HepG2 (cell line): ENCODE measurements around the gene OR10A3. TPM values are rescaled to one million over a fixed set of nuclear protein-coding genes. Genes with fewer than 3 reads are reported as not detected.

ENCODE experiments used
- ATAC-seq: fragments of 200-7000 bp; cut with Tn5 transposase; 3 replicates; pipeline ENCODE4 v1.9.1; 2020; ENCODE audit warnings: mild to moderate bottlenecking, moderate library complexity
- BruUV-seq: library from RNA; stranded (reverse); fragments of 400-500 nt; replicated peaks from 2 replicates; lab custom pipeline; 2021; lab: Mats Ljungman, UMichigan
- CTCF ChIA-PET: fragments of 300-600 bp; formaldehyde crosslinking; extraction: SDS; loops from one replicate; lab custom pipeline; 2021; ENCODE audit warnings: low total read pairs, inconsistent platforms, low intra/inter-chr PET ratio; lab: Yijun Ruan, JAX
- POLR2A ChIA-PET: fragments of 350-600 bp; sonication (Branson Sonifier 250); formaldehyde crosslinking; loops from one replicate; lab custom pipeline; 2020; ENCODE audit warnings: antibody characterized with exemption, inconsistent platforms; lab: Yijun Ruan, JAX
- DNase-seq: peaks from one replicate; pipeline ENCODE4 v3.0.0-alpha.2; 2015; ENCODE audit warnings: low spot score
- FAIRE-seq: peaks from 3 replicates; lab custom pipeline; 2011; peaks lifted over from hg19 to GRCh38; lab: Jason Lieb, UNC
- H2AFZ ChIP-seq: one replicate; pipeline ENCODE4 v1.6.1; 2011; ENCODE audit warnings: low read length, inconsistent platforms
- H3K27ac ChIP-seq: fragments of 300-600 bp; 3 replicates; pipeline ENCODE4 v1.8.0; 2011; ENCODE audit warnings: mixed run types, mild to moderate bottlenecking, mixed read lengths, low read length, inconsistent platforms; ENCODE audit not compliant: insufficient read depth; ENCODE audit errors: extremely low read length
- H3K27me3 ChIP-seq, 2 experiments: fragments of 200-600 bp in 1 of 2; 2 replicates in 1 of 2; 3 replicates in 1 of 2; pipeline versions ENCODE4 v1.6.0 to v1.8.0; 2011; ENCODE audit warnings: low read length in 2 of 2, mild to moderate bottlenecking in 2 of 2, moderate library complexity in 2 of 2, inconsistent platforms in 1 of 2; ENCODE audit not compliant: insufficient read depth in 2 of 2, control insufficient read depth in 1 of 2
- H3K36me3 ChIP-seq, 2 experiments: fragments of 200-600 bp in 1 of 2; replicated peaks in 1 of 2; 2 replicates in 1 of 2; 3 replicates in 1 of 2; pipeline versions ENCODE4 v1.5.1 to v1.8.0; 2011; ENCODE audit warnings: low read length in 2 of 2, inconsistent platforms in 1 of 2; ENCODE audit not compliant: insufficient read depth in 2 of 2, control insufficient read depth in 1 of 2
- H3K4me1 ChIP-seq: 2 replicates; pipeline ENCODE4 v1.5.1; 2012; ENCODE audit warnings: low read length, inconsistent platforms; ENCODE audit not compliant: insufficient read depth
- H3K4me2 ChIP-seq: 2 replicates; pipeline ENCODE4 v1.6.0; 2011; ENCODE audit warnings: low read depth, low read length, inconsistent platforms
- H3K4me3 ChIP-seq, 3 experiments: fragments of 200-600 bp in 1 of 3; sonication (generic), shearing (Covaris generic) in 1 of 3; replicated peaks in 1 of 3; 2 replicates each; pipeline ENCODE4 v1.5.1; 2011 to 2016; ENCODE audit warnings: low read length in 3 of 3, inconsistent platforms in 2 of 3, low read depth in 2 of 3, mild to moderate bottlenecking in 2 of 3, control low read depth in 1 of 3, mixed read lengths in 1 of 3; ENCODE audit not compliant: insufficient read depth in 1 of 3
- H3K79me2 ChIP-seq: one replicate; pipeline ENCODE4 v1.6.1; 2011; ENCODE audit warnings: low read length, inconsistent platforms; ENCODE audit not compliant: insufficient read depth
- H3K9ac ChIP-seq: 2 replicates; pipeline ENCODE4 v1.6.0; 2011; ENCODE audit warnings: mild to moderate bottlenecking, low read depth, low read length, inconsistent platforms; ENCODE audit not compliant: insufficient read depth
- H3K9me3 ChIP-seq: 2 replicates; pipeline ENCODE4 v1.5.1; 2012; ENCODE audit warnings: mild to moderate bottlenecking, low read length
- H4K20me1 ChIP-seq: 2 replicates; pipeline ENCODE4 v1.6.0; 2011; ENCODE audit warnings: inconsistent platforms, mild to moderate bottlenecking, low read length, moderate library complexity; ENCODE audit not compliant: insufficient read depth
- ASH2L ChIP-seq: fragments of 300-600, 200-600 bp; sonication (generic); IDR thresholded peaks from 2 replicates; pipeline ENCODE4 v1.7.0; 2017; ENCODE audit warnings: low read depth, mild to moderate bottlenecking, moderate library complexity, mixed read lengths, low read length; ENCODE audit not compliant: insufficient read length
- CCAR2 ChIP-seq: fragments of 200-400 bp; formaldehyde crosslinking; optimal IDR thresholded peaks from 2 replicates; pipeline ENCODE3; 2018; ENCODE audit warnings: low read depth, mild to moderate bottlenecking, low read length, moderate library complexity
- PRMT3 ChIP-seq: sonication (generic); formaldehyde crosslinking; IDR thresholded peaks from 2 replicates; pipeline ENCODE4 v1.8.1; 2022; ENCODE audit warnings: low read depth, mild to moderate bottlenecking, moderate library complexity, missing genetic modification reagents, borderline replicate concordance
- RERE ChIP-seq: IDR thresholded peaks from 2 replicates; pipeline ENCODE4 v1.6.1; 2016; ENCODE audit warnings: low read depth, missing genetic modification reagents, missing compliant biosample characterization
- SKI ChIP-seq: fragments of 450-650 bp; IDR thresholded peaks from one replicate; pipeline ENCODE4 v1.6.1; 2018; ENCODE audit warnings: mild to moderate bottlenecking; ENCODE audit not compliant: partially characterized antibody
- TFDP1 ChIP-seq: IDR thresholded peaks from 2 replicates; pipeline ENCODE4 v1.6.1; 2016; ENCODE audit warnings: missing compliant biosample characterization, missing genetic modification reagents, borderline replicate concordance
- ZEB1 ChIP-seq: IDR thresholded peaks from 2 replicates; pipeline ENCODE4 v1.6.1; 2012; ENCODE audit warnings: mild to moderate bottlenecking, low read depth, inconsistent platforms; ENCODE audit not compliant: insufficient replicate concordance
- ZNF512B ChIP-seq: sonication (generic); formaldehyde crosslinking; IDR thresholded peaks from 2 replicates; pipeline ENCODE4 v1.5.1; 2020; ENCODE audit warnings: missing genetic modification reagents, mild to moderate bottlenecking, borderline replicate concordance
- ZNF652 ChIP-seq: IDR thresholded peaks from 2 replicates; pipeline ENCODE4 v1.6.1; 2016; ENCODE audit warnings: low read depth, borderline replicate concordance
- WGBS: methylation state at CpG from one replicate; pipeline ENCODE4 v1.1.6; 2017; ENCODE audit warnings: low lambda C conversion rate; 5-methylcytosine and 5-hydroxymethylcytosine counted together
- in situ Hi-C: cut with HindIII; loops from 2 replicates; pipeline ENCODE4 v1.10.0; 2017; ENCODE audit warnings: low pct_unique_long_range_greater_than_20kb; ENCODE audit not compliant: extremely low pct_ligation_motif_present
- intact Hi-C: fragments of 100-400 bp; cut with micrococcal nuclease; formaldehyde crosslinking; loops from one replicate; pipeline ENCODE4 v1.10.0; 2022; ENCODE audit not compliant: unreplicated experiment
- polyA plus RNA-seq, 8 experiments: library from polyadenylated mRNA; depleted of rRNA in 3 of 8; stranded (reverse) in 7 of 8; unstranded in 1 of 8; fragments of >200 nt; fragmentation: Illumina TruSeq in 4 of 8; extraction: Trizol in 4 of 8; gene quantifications; 2 replicates each; pipeline versions ENCODE4 v1.2.1 to v1.2.3, GENCODE V29; 2011 to 2016; ENCODE audit warnings: low read depth in 4 of 8, missing spikeins in 1 of 8, mixed read lengths in 1 of 8; ENCODE audit not compliant: insufficient read depth in 1 of 8
- total RNA-seq, 5 experiments: library from RNA; depleted of rRNA; stranded (reverse); fragments of >200 nt; fragmentation: Illumina TruSeq; extraction: Trizol; gene quantifications; 2 replicates each; pipeline ENCODE4 v1.2.3, GENCODE V29; 2016; ENCODE audit warnings: low read depth in 1 of 5
- TF ChIP-seq, protein P1 (sequence below): sonication (generic); formaldehyde crosslinking; IDR thresholded peaks from 2 replicates; pipeline ENCODE4 v1.4.0; 2020; ENCODE audit warnings: missing genetic modification reagents

The OR10A3 gene
- total and polyA plus RNA-seq, 2 of the 13 experiments (the other 11 are each of a cell fraction or from before 2014, with no cell fraction given): not detected

GRCh38 chr11:7924536-7924935 lies 17.0 kb downstream of the OR10A3 start (continued):
- TF ChIP-seq ZNF512B (CRISPR knock-in tag) (no peak), TFDP1 (CRISPR knock-in tag) (no peak), ZEB1 (no peak)
- TF ChIP-seq, all 625 proteins: peak for 0

DNA sequence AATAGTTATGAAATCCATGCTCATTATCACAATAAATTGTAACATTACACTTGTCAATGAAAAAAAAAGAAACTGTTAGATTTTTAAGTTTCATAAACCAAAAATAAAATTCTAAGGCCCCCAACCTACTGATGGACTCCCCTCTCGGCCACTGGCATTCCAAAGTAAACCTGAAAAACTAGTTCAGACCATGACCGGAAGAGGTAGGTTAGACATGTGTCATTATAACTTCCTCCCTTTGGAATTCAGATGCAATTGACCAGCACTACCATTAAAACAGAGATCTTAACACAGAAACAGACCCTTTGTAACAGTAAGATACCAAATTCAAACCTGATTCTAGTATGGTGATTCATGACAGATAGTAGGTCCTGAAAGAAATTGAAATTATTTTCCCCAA lies 23.4 kb downstream of the OR10A3 start:
- H3K4me1 ChIP-seq: no peaks in the 10 kb centered on the region
- no peak for DNase-seq
- in situ Hi-C loops (no loop called here), intact Hi-C loops (no loop called here)
- H3K27me3 ChIP-seq: no peaks in the 10 kb centered on the region; a peak in 2 of 5 replicates
- no peaks in the 10 kb centered on the region for H3K9me3 ChIP-seq
- WGBS: 49% methylated on average over 2 of the region's 2 CpGs
- H3K36me3 ChIP-seq: no peaks in the 10 kb centered on the region
- no peak for ATAC-seq
- no peak overlapping the region for H2AFZ ChIP-seq
- FAIRE-seq: no peak
- H3K4me3 ChIP-seq: no peak overlapping the region
- ChIA-PET POLR2A (no interaction called here), CTCF (no interaction called here)
- no peaks in the 10 kb centered on the region for H3K79me2 ChIP-seq
- no TSS peak for BruUV-seq
- no peak overlapping the region for H3K9ac ChIP-seq
- H3K27ac ChIP-seq: no peak overlapping the region
- no peaks in the 10 kb centered on the region for H4K20me1 ChIP-seq
- H3K4me2 ChIP-seq: no peak overlapping the region
- TF ChIP-seq ZNF652 (CRISPR knock-in tag) (no peak), RERE (CRISPR knock-in tag) (no peak), PRMT3 (CRISPR knock-in tag) (no peak), CCAR2 (no peak), SKI (no peak), ASH2L (no peak)
- TF ChIP-seq, protein P1, sequence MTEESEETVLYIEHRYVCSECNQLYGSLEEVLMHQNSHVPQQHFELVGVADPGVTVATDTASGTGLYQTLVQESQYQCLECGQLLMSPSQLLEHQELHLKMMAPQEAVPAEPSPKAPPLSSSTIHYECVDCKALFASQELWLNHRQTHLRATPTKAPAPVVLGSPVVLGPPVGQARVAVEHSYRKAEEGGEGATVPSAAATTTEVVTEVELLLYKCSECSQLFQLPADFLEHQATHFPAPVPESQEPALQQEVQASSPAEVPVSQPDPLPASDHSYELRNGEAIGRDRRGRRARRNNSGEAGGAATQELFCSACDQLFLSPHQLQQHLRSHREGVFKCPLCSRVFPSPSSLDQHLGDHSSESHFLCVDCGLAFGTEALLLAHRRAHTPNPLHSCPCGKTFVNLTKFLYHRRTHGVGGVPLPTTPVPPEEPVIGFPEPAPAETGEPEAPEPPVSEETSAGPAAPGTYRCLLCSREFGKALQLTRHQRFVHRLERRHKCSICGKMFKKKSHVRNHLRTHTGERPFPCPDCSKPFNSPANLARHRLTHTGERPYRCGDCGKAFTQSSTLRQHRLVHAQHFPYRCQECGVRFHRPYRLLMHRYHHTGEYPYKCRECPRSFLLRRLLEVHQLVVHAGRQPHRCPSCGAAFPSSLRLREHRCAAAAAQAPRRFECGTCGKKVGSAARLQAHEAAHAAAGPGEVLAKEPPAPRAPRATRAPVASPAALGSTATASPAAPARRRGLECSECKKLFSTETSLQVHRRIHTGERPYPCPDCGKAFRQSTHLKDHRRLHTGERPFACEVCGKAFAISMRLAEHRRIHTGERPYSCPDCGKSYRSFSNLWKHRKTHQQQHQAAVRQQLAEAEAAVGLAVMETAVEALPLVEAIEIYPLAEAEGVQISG: no peak
